Epithelial cell of proximal tubule (primary cell): ENCODE data around the gene TBX20. TPM values are rescaled to one million over a fixed set of nuclear protein-coding genes. Genes with fewer than 3 reads are reported as not detected.

Experiments used
- DNase-seq: peaks from one replicate; pipeline ENCODE4 v3.0.0-alpha.2; 2011; ENCODE audit warnings: low read depth
- H3K4me3 ChIP-seq: 2 replicates; pipeline ENCODE4 v1.5.1; 2011; ENCODE audit warnings: low read depth, mild to moderate bottlenecking, low read length
- CTCF ChIP-seq: conservative IDR thresholded peaks from 2 replicates; pipeline ENCODE4 v1.5.1; 2012; ENCODE audit warnings: low read depth, mild to moderate bottlenecking, low read length
- total RNA-seq: library from RNA; depleted of rRNA; stranded (reverse); fragments of >200 nt; gene quantifications from 2 replicates; pipeline ENCODE4 v1.2.3, GENCODE V29; 2015

The TBX20 gene
- total RNA-seq, 1 donor from 2014 or later: 0.69 TPM

GRCh38 chr7:35272246-35272645 is 18.3 kb upstream of the TBX20 start:
- no peak for TF ChIP-seq CTCF
- H3K4me3 ChIP-seq: no peak overlapping the region
- DNase-seq: no peak

GRCh38 chr7:35268953-35269352 is 15.1 kb upstream of the TBX20 start:
- H3K4me3 ChIP-seq: no peak overlapping the region
- no peak for DNase-seq
- no peak for TF ChIP-seq CTCF

- no peak for TF ChIP-seq CTCF
- no peak for DNase-seq
- H3K4me3 ChIP-seq: no peak overlapping the region
These were observed 13.5 kb upstream of the TBX20 start for GRCh38 chr7:35267411-35267810.

- TF ChIP-seq CTCF: no peak
- H3K4me3 ChIP-seq: no peak overlapping the region
- DNase-seq: no peak
These were observed 9.5 kb upstream of the TBX20 start for GRCh38 chr7:35263396-35263795.

DNA sequence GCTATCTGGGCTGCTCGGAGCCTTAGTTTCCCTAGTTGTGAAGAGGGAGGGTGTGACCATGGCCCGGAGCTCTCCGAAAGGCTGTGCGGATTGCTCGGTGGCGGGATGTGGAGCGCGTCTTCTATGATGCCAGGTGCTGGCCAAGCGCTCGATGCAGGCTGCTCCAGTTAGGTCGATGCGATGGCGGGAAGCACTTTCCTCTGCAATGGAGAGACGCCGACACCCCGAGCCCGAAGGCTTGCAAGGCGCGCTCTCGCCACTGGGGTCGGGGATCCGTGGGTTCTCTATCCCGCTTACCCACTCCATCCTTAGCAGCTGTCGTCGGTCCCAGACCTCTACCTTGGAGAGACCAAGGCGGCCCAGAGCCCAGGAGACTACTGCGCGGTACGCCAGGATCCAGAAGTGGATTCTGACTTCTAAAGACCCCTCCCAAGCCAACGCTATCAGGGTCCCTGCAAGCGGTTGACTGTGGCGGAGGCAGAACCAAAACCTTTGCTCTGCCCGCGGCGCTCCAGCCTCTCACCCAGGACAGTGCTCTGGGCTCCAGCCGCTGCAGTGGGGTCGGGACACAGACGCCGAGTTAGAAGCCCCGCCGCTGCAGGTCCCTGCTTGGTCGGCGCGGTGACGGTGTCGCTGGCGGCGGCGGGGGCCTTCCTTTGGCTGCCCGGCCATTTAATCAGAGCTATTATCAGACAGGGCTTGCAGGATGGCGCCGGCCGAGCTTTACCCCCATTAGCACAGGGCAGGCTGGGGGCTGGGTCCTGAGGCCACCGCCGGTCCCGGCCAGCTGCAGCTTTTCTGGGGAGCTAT is 7.8 kb upstream of the TBX20 start:
- no peak overlapping the region for H3K4me3 ChIP-seq
- DNase-seq: no peak
- TF ChIP-seq CTCF: no peak

DNA sequence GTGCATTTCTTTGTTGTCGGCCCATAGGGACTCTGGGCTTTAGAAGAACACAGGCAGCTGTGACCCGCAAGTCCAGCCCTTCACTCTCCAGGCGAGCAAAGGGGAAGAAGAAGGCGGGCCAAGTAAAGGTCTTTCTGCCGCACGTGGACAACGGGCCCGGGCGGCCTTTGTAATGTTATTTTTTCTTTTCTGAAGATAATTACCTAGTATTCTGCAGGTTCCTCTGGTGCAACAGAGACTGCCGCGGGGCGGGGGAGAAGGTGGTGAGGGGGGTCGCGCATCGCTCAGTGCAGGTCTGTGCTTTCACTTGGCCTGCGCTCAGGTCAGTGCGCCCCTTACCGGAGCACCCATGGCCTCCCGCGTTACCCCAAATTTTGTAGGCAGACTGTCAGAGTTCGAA is 7.1 kb upstream of the TBX20 start:
- no peak for DNase-seq
- no peak for TF ChIP-seq CTCF

GRCh38 chr7:35260246-35260645 is 6.3 kb upstream of the TBX20 start:
- TF ChIP-seq CTCF: no peak
- H3K4me3 ChIP-seq: no peak overlapping the region
- no peak for DNase-seq

More for the DNA sequence above, 7.1 kb upstream of the TBX20 start:
- no peak overlapping the region for H3K4me3 ChIP-seq
